Measurements from ENCODE around the gene TUBB.
A peak's percentile ranks its signal among the peaks of the same experiment; 100 is the strongest.
"Not testable (repeated sequence)": the region's sequence is repeated elsewhere in the genome, so short reads cannot be mapped to it uniquely, and the experiment has no call there.

TUBB gene

DNA sequence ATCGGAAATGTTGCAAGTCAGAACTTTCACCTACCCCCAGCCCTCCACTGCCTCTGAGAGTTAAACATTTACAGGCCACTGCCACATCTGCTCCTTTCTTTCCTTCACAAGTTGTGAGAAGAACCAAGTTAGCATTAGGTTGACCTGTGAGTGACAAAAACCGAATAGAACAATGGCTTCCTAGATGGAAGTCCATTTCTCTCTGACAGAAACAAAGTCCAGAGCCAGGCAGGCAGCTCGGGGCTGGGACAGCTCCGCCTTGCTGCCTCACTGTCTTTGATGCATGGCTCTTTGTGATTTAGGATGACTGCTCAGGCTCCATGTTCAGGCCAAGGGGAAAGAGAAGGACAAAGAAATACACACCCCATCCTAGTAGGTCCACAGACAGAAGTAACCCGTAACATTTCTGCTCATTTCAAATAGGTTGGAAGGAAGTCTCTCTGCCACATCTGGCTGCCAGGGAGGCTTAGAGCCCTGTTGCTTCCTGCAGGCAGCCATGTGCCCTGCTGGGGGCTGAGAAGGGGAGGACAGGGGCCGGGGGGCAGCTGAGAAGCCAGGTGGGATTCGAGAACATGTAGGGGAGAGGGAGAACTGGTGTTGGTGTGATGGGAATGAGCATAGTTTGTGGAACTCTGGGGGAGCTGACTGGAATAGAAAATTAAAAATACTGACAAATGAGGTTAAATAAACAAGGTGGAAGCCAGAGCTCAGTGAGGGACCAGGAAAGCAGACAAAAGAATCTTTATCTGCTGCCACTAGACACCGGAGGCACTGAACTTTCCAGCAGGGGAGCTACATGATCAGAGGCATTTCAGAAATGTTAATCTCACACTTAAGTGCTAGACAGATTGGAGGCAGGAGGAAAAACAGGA, 43.7 kb downstream of the TUBB start:
- TF ChIP-seq, protein P1, sequence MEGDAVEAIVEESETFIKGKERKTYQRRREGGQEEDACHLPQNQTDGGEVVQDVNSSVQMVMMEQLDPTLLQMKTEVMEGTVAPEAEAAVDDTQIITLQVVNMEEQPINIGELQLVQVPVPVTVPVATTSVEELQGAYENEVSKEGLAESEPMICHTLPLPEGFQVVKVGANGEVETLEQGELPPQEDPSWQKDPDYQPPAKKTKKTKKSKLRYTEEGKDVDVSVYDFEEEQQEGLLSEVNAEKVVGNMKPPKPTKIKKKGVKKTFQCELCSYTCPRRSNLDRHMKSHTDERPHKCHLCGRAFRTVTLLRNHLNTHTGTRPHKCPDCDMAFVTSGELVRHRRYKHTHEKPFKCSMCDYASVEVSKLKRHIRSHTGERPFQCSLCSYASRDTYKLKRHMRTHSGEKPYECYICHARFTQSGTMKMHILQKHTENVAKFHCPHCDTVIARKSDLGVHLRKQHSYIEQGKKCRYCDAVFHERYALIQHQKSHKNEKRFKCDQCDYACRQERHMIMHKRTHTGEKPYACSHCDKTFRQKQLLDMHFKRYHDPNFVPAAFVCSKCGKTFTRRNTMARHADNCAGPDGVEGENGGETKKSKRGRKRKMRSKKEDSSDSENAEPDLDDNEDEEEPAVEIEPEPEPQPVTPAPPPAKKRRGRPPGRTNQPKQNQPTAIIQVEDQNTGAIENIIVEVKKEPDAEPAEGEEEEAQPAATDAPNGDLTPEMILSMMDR (IDR thresholded peaks at IDR 0.05; ENCODE audit: borderline replicate concordance, control extremely low read depth, extremely low read depth, insufficient read depth, missing control alignments), result no peak
- DNase-seq (ENCODE audit: low spot score), result no peak
- in situ Hi-C loops (cut with MboI; ENCODE audit: low sequenced_read_pairs, unreplicated experiment), result loop anchor here (5.0 kb wide), 1 partner anchor 48 kb away; no protein-coding TSS in a partner anchor

DNA sequence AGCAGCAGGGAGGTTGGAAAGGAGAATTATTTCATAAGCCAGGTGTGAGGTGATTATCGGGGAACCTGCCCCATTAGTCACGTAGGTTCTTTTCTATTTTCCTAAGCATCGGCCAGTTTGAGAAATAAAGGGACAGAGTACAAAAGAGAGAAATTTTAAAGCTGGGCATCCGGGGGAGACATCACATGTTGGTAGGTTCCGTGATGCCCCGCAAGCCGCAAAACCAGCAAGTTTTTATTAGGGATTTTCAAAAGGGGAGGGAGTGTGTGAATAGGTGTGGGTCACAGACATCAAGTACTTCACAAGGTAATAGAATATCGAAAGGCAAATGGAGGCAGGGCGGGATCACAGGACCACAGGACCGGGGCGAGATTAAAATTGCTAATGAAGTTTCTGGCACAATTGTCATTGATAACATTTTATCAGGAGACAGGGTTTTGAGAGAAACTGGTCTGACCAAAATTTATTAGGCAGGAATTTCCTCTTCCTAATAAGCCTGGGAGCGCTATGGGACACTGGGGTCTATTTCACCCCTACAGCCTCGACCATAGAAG, 44.4 kb downstream of the TUBB start:
- in situ Hi-C loops (cut with MboI; ENCODE audit: low sequenced_read_pairs, unreplicated experiment), result loop anchor here (5.0 kb wide), 1 partner anchor 48 kb away; no protein-coding TSS in a partner anchor
- DNase-seq (ENCODE audit: low spot score), result not testable (repeated sequence)

DNA sequence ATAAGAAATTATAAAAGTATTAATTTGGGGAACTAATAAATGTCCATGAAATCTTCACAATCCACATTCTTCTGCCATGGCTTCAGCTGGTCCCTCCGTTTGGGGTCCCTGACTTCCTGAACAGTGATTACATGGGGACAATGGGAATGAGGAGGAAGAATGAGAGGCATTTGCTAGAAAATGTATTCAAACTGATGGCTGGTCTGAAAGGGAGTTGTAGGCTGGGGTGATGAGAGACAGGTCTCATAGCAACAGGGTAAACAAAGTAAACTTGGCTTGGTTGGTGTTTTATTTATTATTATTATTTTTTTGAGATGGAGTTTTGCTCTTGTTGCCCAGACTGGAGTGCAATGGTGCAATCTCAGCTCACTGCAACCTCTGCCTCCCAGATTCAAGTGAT, 45.3 kb downstream of the TUBB start:
- in situ Hi-C loops (cut with MboI; ENCODE audit: low sequenced_read_pairs, unreplicated experiment); DNase-seq (ENCODE audit: low spot score): not testable (repeated sequence)

GRCh38 chr6:30766461-30767157, 46.5 kb downstream of the TUBB start:
- in situ Hi-C loops (cut with MboI; ENCODE audit: low sequenced_read_pairs, unreplicated experiment), result no loop called here
- TF ChIP-seq, protein P1 (IDR thresholded peaks at IDR 0.05; ENCODE audit: borderline replicate concordance, control extremely low read depth, extremely low read depth, insufficient read depth, missing control alignments), result no peak
- no peak for DNase-seq (ENCODE audit: low spot score)

DNA sequence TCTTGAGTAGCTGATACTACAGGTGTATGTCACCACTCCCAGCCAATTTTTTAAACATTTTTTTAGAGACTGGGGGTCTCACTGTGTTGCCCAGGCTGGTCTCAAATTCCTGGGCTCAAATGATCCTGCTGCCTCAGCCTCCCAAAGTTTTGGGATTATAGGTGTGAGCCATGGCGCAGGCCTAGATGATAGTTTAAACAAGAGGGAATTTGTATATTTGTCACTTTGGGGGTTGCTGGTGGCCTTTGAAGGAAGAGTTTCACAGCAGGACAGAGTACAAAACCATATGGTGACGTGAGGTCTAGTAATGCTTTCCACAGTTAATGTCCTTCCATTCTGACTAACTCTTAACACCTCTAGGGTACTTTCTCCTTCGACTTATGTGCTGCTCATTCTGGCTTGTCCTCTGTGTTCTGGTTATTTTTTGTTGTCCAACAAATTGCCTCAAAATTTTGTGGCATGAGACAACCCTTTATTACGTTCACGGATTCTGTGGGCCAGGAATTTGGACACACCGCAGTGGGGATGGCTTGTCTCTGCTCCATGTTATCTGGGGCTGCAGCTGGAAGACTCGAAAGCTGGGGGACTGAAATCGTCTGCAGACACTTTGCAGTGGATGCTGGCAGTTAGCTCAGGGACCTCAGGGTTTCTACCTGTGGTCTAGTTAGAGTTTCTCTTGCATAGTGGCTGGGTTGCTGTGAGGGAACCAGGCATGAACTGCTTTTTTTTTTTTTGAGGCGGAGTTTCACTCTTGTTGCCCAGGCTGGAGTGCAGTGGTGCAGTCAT, 47.2 kb downstream of the TUBB start:
- TF ChIP-seq, protein P1 (IDR thresholded peaks at IDR 0.05; ENCODE audit: borderline replicate concordance, control extremely low read depth, extremely low read depth, insufficient read depth, missing control alignments), result no peak
- peak; percentile 67 for DNase-seq (ENCODE audit: low spot score)
- in situ Hi-C loops (cut with MboI; ENCODE audit: low sequenced_read_pairs, unreplicated experiment), result no loop called here

DNA sequence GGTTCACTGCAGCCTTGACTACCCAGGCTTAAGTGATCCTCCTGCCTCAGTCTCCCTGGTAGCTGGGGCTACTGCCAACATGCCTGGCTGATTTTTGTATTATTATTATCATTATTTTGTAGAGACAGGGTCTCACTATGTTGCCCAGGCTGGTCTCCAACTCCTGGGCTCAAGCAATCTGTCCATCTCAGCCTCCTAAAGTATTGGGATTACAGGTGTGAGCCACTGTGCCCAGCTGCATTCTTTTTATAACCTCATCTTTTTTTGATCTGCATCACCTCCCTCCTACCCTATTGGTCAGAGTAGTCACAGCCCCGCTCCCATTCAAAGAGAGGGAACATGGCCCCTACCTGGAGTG, 47.8 kb downstream of the TUBB start:
- in situ Hi-C loops (cut with MboI; ENCODE audit: low sequenced_read_pairs, unreplicated experiment), result no loop called here
- no peak for DNase-seq (ENCODE audit: low spot score)
- TF ChIP-seq, protein P1 (IDR thresholded peaks at IDR 0.05; ENCODE audit: borderline replicate concordance, control extremely low read depth, extremely low read depth, insufficient read depth, missing control alignments), result no peak

DNA sequence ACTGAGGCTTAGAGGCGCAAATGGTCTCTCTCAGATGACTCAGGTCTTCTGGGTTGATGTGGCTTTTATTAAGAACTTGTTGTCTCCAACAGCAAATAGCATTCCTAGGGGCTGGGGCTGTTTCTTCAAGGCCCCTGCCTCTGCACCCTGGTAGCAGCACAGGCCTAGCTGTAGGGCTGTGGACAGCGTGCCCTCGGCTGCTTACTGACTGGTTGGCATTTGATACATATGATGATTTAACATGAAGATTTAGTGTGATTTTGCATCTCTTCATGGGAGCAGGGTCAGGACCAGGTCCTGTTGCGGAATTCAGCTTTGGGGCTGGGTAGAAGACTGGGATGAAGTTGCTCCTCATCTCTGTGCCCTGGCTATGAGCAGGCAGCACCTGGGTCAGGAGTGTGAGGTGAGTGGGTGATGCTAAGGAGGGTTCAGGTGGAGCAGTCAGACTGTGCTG, 48.5 kb downstream of the TUBB start:
- in situ Hi-C loops (cut with MboI; ENCODE audit: low sequenced_read_pairs, unreplicated experiment), result no loop called here
- TF ChIP-seq, protein P1 (IDR thresholded peaks at IDR 0.05; ENCODE audit: borderline replicate concordance, control extremely low read depth, extremely low read depth, insufficient read depth, missing control alignments), result no peak
- no peak for DNase-seq (ENCODE audit: low spot score)
